ENCODE data around the gene LIMS2. TPM values are rescaled to one million over a fixed set of nuclear protein-coding genes. Genes with fewer than 3 reads are reported as not detected.

LIMS2 gene
- total RNA-seq, 2 donors from 2014 or later = 177 to 246 TPM

GRCh38 chr2:127589841-127590240, 85.5 kb downstream of the LIMS2 start:
- Histone ChIP-seq H3K27me3 (replicated peaks; ENCODE audit: insufficient read depth) (no peaks in the 10 kb centered on the region), H3K4me3 (no peak overlapping the region), H3K36me3 (no peaks in the 10 kb centered on the region), H3K9me3 (no peaks in the 10 kb centered on the region), H3K27ac (no peak overlapping the region), H3K4me1 (ENCODE audit: control insufficient read depth in 1 of 2, low read depth in 2 of 2) (no peaks in the 10 kb centered on the region)
- no peak for TF ChIP-seq CTCF (IDR thresholded peaks at IDR 0.05)
- no peak for DNase-seq (ENCODE audit: low spot score)
- no peak for ATAC-seq (ENCODE audit: insufficient number of reproducible peaks, low FRiP score, low read depth)

- no peaks in the 10 kb centered on the region for H3K36me3 ChIP-seq
- ATAC-seq (ENCODE audit: insufficient number of reproducible peaks, low FRiP score, low read depth) (no peak), DNase-seq (ENCODE audit: low spot score) (no peak)
- no peaks in the 10 kb centered on the region for H3K9me3 ChIP-seq
- TF ChIP-seq CTCF (IDR thresholded peaks at IDR 0.05) = no peak
- no peak overlapping the region for H3K4me3 ChIP-seq
- no peak overlapping the region for H3K27ac ChIP-seq
- no peaks in the 10 kb centered on the region for H3K27me3 ChIP-seq (replicated peaks; ENCODE audit: insufficient read depth)
- no peaks in the 10 kb centered on the region for H3K4me1 ChIP-seq (ENCODE audit: control insufficient read depth in 1 of 2, low read depth in 2 of 2)
Observed at GRCh38 chr2:127589358-127589757, 86.0 kb downstream of the LIMS2 start.

Other genes with a start within 250 kb of the LIMS2 start
- gene IWS1, start 149.0 kb downstream of the LIMS2 start, total RNA-seq = 10 to 100 TPM; 43.2 to 54.0 TPM
- under 1 TPM; 0.14 to 0.78 TPM for gene MYO7B, start 139.8 kb downstream of the LIMS2 start, total RNA-seq
- gene GPR17, start 29.4 kb downstream of the LIMS2 start, total RNA-seq = not detected
- gene SFT2D3, start 26.0 kb upstream of the LIMS2 start, total RNA-seq = 1 to 10 TPM; 7.1 to 9.5 TPM
- 10 to 100 TPM; 34.9 to 55.6 TPM for gene WDR33, start 135.6 kb upstream of the LIMS2 start, total RNA-seq
- gene POLR2D, start 182.6 kb upstream of the LIMS2 start, total RNA-seq = 10 to 100 TPM in 1 of 2 donors, 1 to 10 TPM in 1; 4.6 to 17.0 TPM
- gene AMMECR1L, start 210.4 kb upstream of the LIMS2 start, total RNA-seq = 10 to 100 TPM in 1 of 2 donors, 1 to 10 TPM in 1; 6.6 to 18.6 TPM